Ovary (tissue), 3 donors: Measurements from ENCODE around the gene ADIRF.
"Not testable (repeated sequence)": the region's sequence is repeated elsewhere in the genome, so short reads cannot be mapped to it uniquely, and the experiment has no call there.

ENCODE experiments used
- CTCF ChIP-seq, 3 donors: fragments of 450-650 bp in 2 of 3; fragments of 200-600 bp in 1 of 3; IDR thresholded peaks; one replicate each; pipeline versions ENCODE4 v1.5.1 to v1.8.0; 2016 to 2022; ENCODE audit warnings: antibody characterized with exemption in 3 of 3, mild to moderate bottlenecking in 1 of 3
- EP300 ChIP-seq: sonication (generic); formaldehyde crosslinking; IDR thresholded peaks from one replicate; pipeline ENCODE4 v1.6.1; 2017; ENCODE audit warnings: antibody characterized with exemption
- POLR2A ChIP-seq: fragments of 450-650 bp; IDR thresholded peaks from one replicate; pipeline ENCODE4 v1.6.1; 2017; ENCODE audit warnings: antibody characterized with exemption, mild to moderate bottlenecking, moderate library complexity
- donor health status: DM: no; HTN: no; CAD: no.

GRCh38 chr10:87018127-87018526, 49.8 kb downstream of the ADIRF start:
- not testable (repeated sequence) for TF ChIP-seq EP300; CTCF (IDR thresholded peaks at IDR 0.05); POLR2A
